HepG2 (cell line): ENCODE results near the gene MYH9. TPM values are rescaled to one million over a fixed set of nuclear protein-coding genes. Genes with fewer than 3 reads are reported as not detected.
A peak's percentile ranks its signal among the peaks of the same experiment; 100 is the strongest.

Source experiments
- NAIF1 ChIP-seq: sonication (generic); formaldehyde crosslinking; IDR thresholded peaks from 2 replicates; pipeline ENCODE4 v1.5.0; 2020; ENCODE audit warnings: mild to moderate bottlenecking, missing genetic modification reagents, borderline replicate concordance
- NFE2L1 ChIP-seq: sonication (generic); formaldehyde crosslinking; IDR thresholded peaks from 2 replicates; pipeline ENCODE4 v1.4.0; 2020; ENCODE audit warnings: missing genetic modification reagents, mild to moderate bottlenecking, borderline replicate concordance
- RFX1 ChIP-seq: fragments of 450-650 bp; IDR thresholded peaks from 2 replicates; pipeline ENCODE4 v1.6.1; 2017
- ZFP1 ChIP-seq: IDR thresholded peaks from 2 replicates; pipeline ENCODE4 v1.6.1; 2016
- polyA plus RNA-seq, 8 experiments: library from polyadenylated mRNA; depleted of rRNA in 3 of 8; stranded (reverse) in 7 of 8; unstranded in 1 of 8; fragments of >200 nt; fragmentation: Illumina TruSeq in 4 of 8; extraction: Trizol in 4 of 8; gene quantifications; 2 replicates each; pipeline versions ENCODE4 v1.2.1 to v1.2.3, GENCODE V29; 2011 to 2016; ENCODE audit warnings: low read depth in 4 of 8, missing spikeins in 1 of 8, mixed read lengths in 1 of 8; ENCODE audit not compliant: insufficient read depth in 1 of 8
- total RNA-seq, 5 experiments: library from RNA; depleted of rRNA; stranded (reverse); fragments of >200 nt; fragmentation: Illumina TruSeq; extraction: Trizol; gene quantifications; 2 replicates each; pipeline ENCODE4 v1.2.3, GENCODE V29; 2016; ENCODE audit warnings: low read depth in 1 of 5
- TF ChIP-seq, protein P1 (sequence below): sonication (generic); formaldehyde crosslinking; IDR thresholded peaks from 2 replicates; pipeline ENCODE4 v1.5.1; 2020; ENCODE audit warnings: missing genetic modification reagents, mild to moderate bottlenecking, borderline replicate concordance
- TF ChIP-seq, protein P2 (sequence below): sonication (generic); formaldehyde crosslinking; IDR thresholded peaks from 2 replicates; pipeline ENCODE4 v1.8.0; 2022; ENCODE audit warnings: mild to moderate bottlenecking, missing genetic modification reagents, borderline replicate concordance
- TF ChIP-seq, protein P3 (sequence below): sonication (generic); formaldehyde crosslinking; IDR thresholded peaks from 2 replicates; pipeline ENCODE4 v1.5.1; 2020; ENCODE audit warnings: mild to moderate bottlenecking, missing genetic modification reagents

MYH9 gene
- total and polyA plus RNA-seq, 2 of the 13 experiments (the other 11 are each of a cell fraction or from before 2014, with no cell fraction given): 50.7 to 98.5 TPM

DNA sequence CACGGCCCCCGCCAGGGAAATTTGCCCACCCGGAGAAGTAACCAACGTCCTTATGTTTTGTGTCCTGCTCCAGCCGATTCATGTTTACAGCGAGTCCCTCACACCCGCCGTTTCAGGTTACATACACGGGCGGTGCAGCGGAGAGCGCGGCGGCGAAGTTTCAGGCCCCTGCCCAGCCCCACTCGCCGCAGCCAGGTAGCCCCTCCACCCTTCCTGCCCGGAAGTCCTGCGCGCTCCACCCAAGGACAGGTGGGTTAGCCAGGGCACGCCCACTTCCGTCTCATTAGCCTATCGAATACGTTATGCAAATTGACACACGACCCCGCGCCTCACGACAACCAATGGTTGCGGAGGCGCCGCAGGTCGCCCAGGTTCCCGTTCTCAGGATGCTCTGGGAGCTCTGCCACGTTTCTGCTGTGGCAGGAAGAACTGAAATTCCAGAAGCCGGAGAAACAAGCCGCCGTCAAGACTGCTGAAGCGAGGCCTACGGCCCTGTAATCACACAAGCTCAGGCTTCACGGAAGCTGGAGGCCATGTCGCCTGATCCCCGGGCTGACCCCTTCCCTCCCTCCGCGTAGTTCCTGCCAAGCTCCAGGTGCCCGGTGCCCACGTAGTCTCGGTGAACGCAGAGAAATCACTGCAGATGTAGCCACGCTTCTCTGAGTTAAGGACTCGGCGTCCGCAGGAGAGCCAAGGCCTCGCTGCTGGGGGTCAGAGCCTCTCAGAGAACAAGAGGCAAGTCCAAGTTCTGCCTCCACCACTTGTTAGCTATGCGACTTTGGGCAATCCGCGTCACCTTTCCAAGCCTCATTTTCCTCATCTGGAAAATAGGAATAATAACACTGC lies 22.4 kb upstream of the MYH9 start (continued):
- TF ChIP-seq, protein P1, sequence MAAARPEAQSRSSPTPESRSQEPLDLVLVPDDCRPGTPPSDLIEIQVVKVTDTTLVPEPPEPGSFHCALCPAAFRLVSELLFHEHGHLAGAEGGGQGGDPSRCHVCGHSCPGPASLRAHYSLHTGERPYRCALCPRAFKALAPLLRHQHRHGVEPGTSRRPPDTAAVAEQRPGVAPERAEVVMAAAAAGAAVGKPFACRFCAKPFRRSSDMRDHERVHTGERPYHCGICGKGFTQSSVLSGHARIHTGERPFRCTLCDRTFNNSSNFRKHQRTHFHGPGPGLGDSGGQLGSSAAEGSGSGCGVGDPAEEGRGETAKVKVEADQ (CRISPR knock-in tag): peak; percentile 85
- TF ChIP-seq NFE2L1 (CRISPR knock-in tag) (no peak; the same call in 1 of the 2 replicates), NAIF1 (0 out of 2 replicates have a peak, but pooled peaks have one; percentile 50), RFX1 (peak; percentile 37; the same call in 1 of the 2 replicates), ZFP1 (CRISPR knock-in tag) (no peak; the same call in 1 of the 2 replicates)
- TF ChIP-seq, protein P2, sequence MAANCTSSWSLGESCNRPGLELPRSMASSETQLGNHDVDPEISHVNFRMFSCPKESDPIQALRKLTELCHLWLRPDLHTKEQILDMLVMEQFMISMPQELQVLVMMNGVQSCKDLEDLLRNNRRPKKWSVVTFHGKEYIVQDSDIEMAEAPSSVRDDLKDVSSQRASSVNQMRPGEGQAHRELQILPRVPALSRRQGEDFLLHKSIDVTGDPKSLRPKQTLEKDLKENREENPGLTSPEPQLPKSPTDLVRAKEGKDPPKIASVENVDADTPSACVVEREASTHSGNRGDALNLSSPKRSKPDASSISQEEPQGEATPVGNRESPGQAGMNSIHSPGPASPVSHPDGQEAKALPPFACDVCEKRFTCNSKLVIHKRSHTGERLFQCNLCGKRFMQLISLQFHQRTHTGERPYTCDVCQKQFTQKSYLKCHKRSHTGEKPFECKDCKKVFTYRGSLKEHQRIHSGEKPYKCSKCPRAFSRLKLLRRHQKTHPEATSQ: no peak
- TF ChIP-seq, protein P3, sequence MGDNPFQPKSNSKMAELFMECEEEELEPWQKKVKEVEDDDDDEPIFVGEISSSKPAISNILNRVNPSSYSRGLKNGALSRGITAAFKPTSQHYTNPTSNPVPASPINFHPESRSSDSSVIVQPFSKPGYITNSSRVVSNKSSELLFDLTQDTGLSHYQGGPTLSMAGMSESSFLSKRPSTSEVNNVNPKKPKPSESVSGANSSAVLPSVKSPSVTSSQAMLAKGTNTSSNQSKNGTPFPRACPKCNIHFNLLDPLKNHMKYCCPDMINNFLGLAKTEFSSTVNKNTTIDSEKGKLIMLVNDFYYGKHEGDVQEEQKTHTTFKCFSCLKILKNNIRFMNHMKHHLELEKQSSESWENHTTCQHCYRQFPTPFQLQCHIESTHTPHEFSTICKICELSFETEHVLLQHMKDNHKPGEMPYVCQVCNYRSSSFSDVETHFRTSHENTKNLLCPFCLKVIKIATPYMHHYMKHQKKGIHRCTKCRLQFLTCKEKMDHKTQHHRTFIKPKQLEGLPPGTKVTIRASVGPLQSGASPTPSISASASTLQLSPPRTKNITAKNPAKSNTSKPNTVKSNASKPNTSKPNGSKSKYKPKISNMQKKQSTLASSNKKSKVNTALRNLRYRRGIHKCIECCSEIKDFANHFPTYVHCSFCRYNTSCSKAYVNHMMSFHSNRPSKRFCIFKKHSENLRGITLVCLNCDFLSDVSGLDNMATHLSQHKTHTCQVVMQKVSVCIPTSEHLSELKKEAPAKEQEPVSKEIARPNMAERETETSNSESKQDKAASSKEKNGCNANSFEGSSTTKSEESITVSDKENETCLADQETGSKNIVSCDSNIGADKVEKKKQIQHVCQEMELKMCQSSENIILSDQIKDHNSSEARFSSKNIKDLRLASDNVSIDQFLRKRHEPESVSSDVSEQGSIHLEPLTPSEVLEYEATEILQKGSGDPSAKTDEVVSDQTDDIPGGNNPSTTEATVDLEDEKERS (CRISPR knock-in tag): no peak
